Ovary (tissue), 9 donors: ENCODE results near the gene RASGEF1C. TPM values are rescaled to one million over a fixed set of nuclear protein-coding genes. Genes with fewer than 3 reads are reported as not detected.

Experiments used
- DNase-seq, 5 donors: peaks; one replicate each; pipeline ENCODE4 v3.0.0-alpha.2; 2019 to 2020
- H3K27ac ChIP-seq, 2 donors: fragments of 200-600 bp; one replicate each; pipeline versions ENCODE4 v1.5.1 to v1.8.0; 2019 to 2022
- H3K27me3 ChIP-seq: fragments of 200-600 bp; one replicate; pipeline ENCODE4 v1.8.0; 2022
- H3K36me3 ChIP-seq: fragments of 200-600 bp; sonication (generic); one replicate; pipeline ENCODE4 v1.5.1; 2019
- H3K4me1 ChIP-seq: one replicate; pipeline ENCODE4 v1.8.1; 2013; ENCODE audit warnings: mild to moderate bottlenecking, moderate library complexity; ENCODE audit not compliant: insufficient read depth
- H3K4me3 ChIP-seq: fragments of 200-600 bp; sonication (generic); one replicate; pipeline ENCODE4 v1.5.1; 2017
- H3K9me3 ChIP-seq, 2 donors: fragments of 200-600 bp in 1 of 2; sonication (generic) in 1 of 2; one replicate each; pipeline versions ENCODE4 v1.5.1 to v1.8.1; 2013 to 2019; ENCODE audit warnings: mild to moderate bottlenecking in 1 of 2, moderate library complexity in 1 of 2
- CTCF ChIP-seq, 3 donors: fragments of 450-650 bp in 2 of 3; fragments of 200-600 bp in 1 of 3; IDR thresholded peaks; one replicate each; pipeline versions ENCODE4 v1.5.1 to v1.8.0; 2016 to 2022; ENCODE audit warnings: antibody characterized with exemption in 3 of 3, mild to moderate bottlenecking in 1 of 3
- EP300 ChIP-seq: sonication (generic); formaldehyde crosslinking; IDR thresholded peaks from one replicate; pipeline ENCODE4 v1.6.1; 2017; ENCODE audit warnings: antibody characterized with exemption
- POLR2A ChIP-seq: fragments of 450-650 bp; IDR thresholded peaks from one replicate; pipeline ENCODE4 v1.6.1; 2017; ENCODE audit warnings: antibody characterized with exemption, mild to moderate bottlenecking, moderate library complexity
- WGBS, 3 donors: extraction: QIAGEN DNeasy Blood & Tissue Kit in 1 of 3; methylation state at CpG; one replicate each; pipeline versions ENCODE4 v1.1.5 to v1.1.7; 2013 to 2017; 5-methylcytosine and 5-hydroxymethylcytosine counted together
- intact Hi-C, 4 donors: fragments of 100-400 bp; cut with DNase I; formaldehyde crosslinking; loops; one replicate each; pipeline versions ENCODE4 v1.11.0 to v1.15.1; 2022 to 2023
- polyA plus RNA-seq, 2 donors: library from polyadenylated mRNA; stranded (reverse); fragments of 200-250 nt in 1 of 2; fragments of 350-450 nt in 1 of 2; fragmentation: Illumina TruSeq in 1 of 2; extraction: RNeasy Lipid Tissue Mini Kit (QIAGEN cat#74804) in 1 of 2; gene quantifications; one replicate each; pipeline ENCODE4 v1.2.3, GENCODE V29; 2013 to 2014
- total RNA-seq, 7 donors: library from RNA; depleted of rRNA in 2 of 7; stranded (reverse); fragments of >200 nt in 2 of 7; fragmentation: NEBNext Ultra II Directional in 3 of 7; extraction: Animal tissue kit (Norgen Biotek cat#: 25700) in 3 of 7; gene quantifications; one replicate each; pipeline versions ENCODE4 v1.1.0 to v1.2.4, GENCODE V29; 2016 to 2023
- donor health status: DM: no; HTN: no; CAD: no; lungs with moderate emphysema.
- donor health status: DM: no; HTN: no; CAD: no.
- donor health status: Bipolar disorder and iron deficiency.
- donor health status: DM: yes; HTN: yes; CAD: no.
- donor health status: DM: no; HTN: no; CAD: no.
- donor health status: DM: yes; HTN: yes; CAD: no.

RASGEF1C gene
- total and polyA plus RNA-seq, 9 donors = 0.13 to 0.97 (median 0.38) TPM; not detected in 2

GRCh38 chr5:180104168-180104530, 104.9 kb downstream of the RASGEF1C start:
- no peak for TF ChIP-seq EP300
- TF ChIP-seq POLR2A = no peak
- TF ChIP-seq CTCF (IDR thresholded peaks at IDR 0.05) = no peak
- Histone ChIP-seq H3K9me3 (no peaks in the 10 kb centered on the region), H3K27ac (no peak overlapping the region), H3K27me3 (no peaks in the 10 kb centered on the region), H3K4me3 (no peak overlapping the region), H3K36me3 (no peaks in the 10 kb centered on the region), H3K4me1 (no peaks in the 10 kb centered on the region)
- DNase-seq = no peak
- WGBS, 3 donors = 92 to 94% (median 93%) methylated on average over 3 of the region's 3 CpGs
- intact Hi-C loops = no loop called here

DNA sequence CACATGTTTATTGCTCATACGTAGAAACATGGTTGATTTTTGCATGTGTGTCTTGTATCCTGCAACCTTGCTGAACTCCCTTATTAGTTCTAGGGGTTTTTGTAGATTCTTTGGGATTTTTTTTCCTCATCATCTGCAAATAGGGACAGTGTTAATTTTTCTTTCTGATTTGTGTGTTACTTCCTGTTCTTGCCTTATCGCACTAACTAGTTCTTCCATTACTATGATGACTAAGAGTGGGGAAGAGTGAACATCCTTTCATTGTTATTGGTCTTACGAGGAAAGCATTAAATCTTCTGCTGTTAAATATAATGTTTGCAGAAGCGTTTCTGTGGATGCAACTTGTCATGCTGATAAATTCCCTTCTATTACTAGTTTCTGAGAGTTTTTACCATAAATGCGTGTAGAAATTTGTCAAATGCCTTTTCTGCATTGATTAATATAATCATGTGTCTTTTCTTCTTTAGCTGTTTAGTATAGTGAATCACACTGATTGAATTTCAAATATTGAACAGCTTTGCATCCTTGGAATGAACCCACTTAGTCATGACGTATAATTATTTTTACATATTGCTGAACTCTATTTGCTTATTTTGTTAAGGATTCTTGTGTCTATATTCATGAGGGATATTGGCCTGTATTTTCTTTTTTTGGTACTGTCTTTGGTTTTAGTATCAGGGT, 105.4 kb downstream of the RASGEF1C start:
- intact Hi-C loops = no loop called here
- WGBS, 3 donors = 80 to 83% (median 81%) methylated on average over 6 of the region's 6 CpGs

GRCh38 chr5:180102636-180103035, 106.4 kb downstream of the RASGEF1C start:
- H3K27ac ChIP-seq = no peak overlapping the region
- H3K27me3 ChIP-seq = no peaks in the 10 kb centered on the region
- H3K4me1 ChIP-seq = no peaks in the 10 kb centered on the region
- DNase-seq = no peak
- no peaks in the 10 kb centered on the region for H3K9me3 ChIP-seq
- intact Hi-C loops = no loop called here
- H3K36me3 ChIP-seq = no peaks in the 10 kb centered on the region
- no peak overlapping the region for H3K4me3 ChIP-seq
- TF ChIP-seq EP300 (no peak), POLR2A (no peak), CTCF (IDR thresholded peaks at IDR 0.05) (no peak)
- WGBS, 3 donors = 64 to 75% (median 73%) methylated on average over 9 of the region's 9 CpGs

More for the DNA sequence above, 105.4 kb downstream of the RASGEF1C start:
- DNase-seq = no peak
- TF ChIP-seq POLR2A (no peak), CTCF (IDR thresholded peaks at IDR 0.05) (no peak), EP300 (no peak)
- no peaks in the 10 kb centered on the region for H3K4me1 ChIP-seq
- H3K4me3 ChIP-seq = no peak overlapping the region
- no peak overlapping the region for H3K27ac ChIP-seq
- no peaks in the 10 kb centered on the region for H3K36me3 ChIP-seq
- H3K9me3 ChIP-seq = no peaks in the 10 kb centered on the region
- no peaks in the 10 kb centered on the region for H3K27me3 ChIP-seq

- Histone ChIP-seq H3K27me3 (no peaks in the 10 kb centered on the region), H3K27ac (no peak overlapping the region), H3K36me3 (no peaks in the 10 kb centered on the region), H3K4me3 (no peak overlapping the region), H3K4me1 (no peaks in the 10 kb centered on the region), H3K9me3 (no peaks in the 10 kb centered on the region)
- intact Hi-C loops = no loop called here
- 87 to 89% (median 89%) methylated on average over 20 of the region's 20 CpGs for WGBS, 3 donors
- DNase-seq = no peak
- no peak for TF ChIP-seq CTCF (IDR thresholded peaks at IDR 0.05)
- no peak for TF ChIP-seq EP300
- TF ChIP-seq POLR2A = no peak
Observed at GRCh38 chr5:180101451-180102105, 107.4 kb downstream of the RASGEF1C start.
